Hepatocyte (in vitro differentiated cells): ENCODE results near the gene TBC1D5.

Experiments used
- CTCF ChIP-seq: fragments of 200-600 bp; sonication (generic); IDR thresholded peaks from 2 replicates; pipeline ENCODE4 v1.5.1; 2016; ENCODE audit warnings: antibody characterized with exemption, mild to moderate bottlenecking; ENCODE audit not compliant: poor library complexity
- EZH2 ChIP-seq: fragments of 200-600 bp; sonication (generic); IDR thresholded peaks from 2 replicates; pipeline ENCODE4 v1.6.1; 2016; ENCODE audit warnings: antibody characterized with exemption, mild to moderate bottlenecking, borderline replicate concordance
- EZH2phosphoT487 ChIP-seq: fragments of 200-600 bp; sonication (generic); IDR thresholded peaks from one replicate; pipeline ENCODE4 v1.6.1; 2018; ENCODE audit warnings: antibody characterized with exemption, mild to moderate bottlenecking, low read depth, moderate library complexity; ENCODE audit not compliant: unreplicated experiment, severe bottlenecking

- TF ChIP-seq CTCF (no peak), EZH2phosphoT487 (no peak), EZH2 (no peak)
Observed at GRCh38 chr3:17640466-17640865, 102.0 kb downstream of the TBC1D5 start.
